IMR-90 (cell line): ENCODE results near the gene CCDC136. TPM values are rescaled to one million over a fixed set of nuclear protein-coding genes. Genes with fewer than 3 reads are reported as not detected.

Experiments used
- ATAC-seq: fragments of 200-7000 bp; cut with Tn5 transposase; 2 replicates; pipeline ENCODE4 v1.9.1; 2020; ENCODE audit warnings: low read depth, mild to moderate bottlenecking, moderate library complexity
- BruUV-seq: library from RNA; stranded (reverse); fragments of 400-500 nt; replicated peaks from 2 replicates; lab custom pipeline; 2021; lab: Mats Ljungman, UMichigan
- CTCF ChIA-PET: fragments of 300-600 bp; formaldehyde crosslinking; extraction: SDS; loops from one replicate; lab custom pipeline; 2021; ENCODE audit warnings: antibody characterized with exemption; lab: Yijun Ruan, JAX
- POLR2A ChIA-PET: fragments of 300-600 bp; sonication (Branson Sonifier 250); formaldehyde crosslinking; loops from one replicate; lab custom pipeline; 2022; ENCODE audit warnings: antibody characterized with exemption; ENCODE audit not compliant: unreplicated experiment; lab: Charles Lee
- DNase-seq: peaks from one replicate; pipeline ENCODE4 v3.0.0; 2013
- H2AFZ ChIP-seq: replicated peaks from 2 replicates; pipeline ENCODE3; 2013; ENCODE audit warnings: low read length, mild to moderate bottlenecking; ENCODE audit not compliant: poor library complexity
- H2AK5ac ChIP-seq: 2 replicates; pipeline ENCODE4 v1.6.1; 2013; ENCODE audit warnings: low read depth, low read length, inconsistent platforms
- H2AK9ac ChIP-seq: replicated peaks from 2 replicates; pipeline ENCODE3; 2013; ENCODE audit warnings: mild to moderate bottlenecking, low read depth, low read length, moderate library complexity; ENCODE audit not compliant: poor library complexity
- H2BK120ac ChIP-seq: 2 replicates; pipeline ENCODE4 v1.6.1; 2013; ENCODE audit warnings: low read depth, low read length, inconsistent platforms
- H2BK15ac ChIP-seq: 3 replicates; pipeline ENCODE4 v1.6.1; 2013; ENCODE audit warnings: low read depth, low read length, inconsistent platforms
- H2BK20ac ChIP-seq: 2 replicates; pipeline ENCODE4 v1.6.1; 2013; ENCODE audit warnings: low read depth, mild to moderate bottlenecking, inconsistent platforms, low read length, moderate library complexity
- H2BK5ac ChIP-seq: 2 replicates; pipeline ENCODE4 v1.6.1; 2013; ENCODE audit warnings: mild to moderate bottlenecking, low read depth, low read length, inconsistent platforms; ENCODE audit not compliant: poor library complexity, severe bottlenecking
- H3K14ac ChIP-seq: replicated peaks from 2 replicates; pipeline ENCODE4 v1.6.1; 2013; ENCODE audit warnings: low read depth, low read length, inconsistent platforms
- H3K18ac ChIP-seq: 2 replicates; pipeline ENCODE4 v1.6.1; 2013; ENCODE audit warnings: low read depth, low read length, control low read depth
- H3K23ac ChIP-seq: 2 replicates; pipeline ENCODE4 v1.6.1; 2013; ENCODE audit warnings: low read depth, low read length, inconsistent platforms
- H3K27ac ChIP-seq: 2 replicates; pipeline ENCODE4 v1.5.1; 2013; ENCODE audit warnings: mild to moderate bottlenecking, control low read depth, low read length; ENCODE audit not compliant: insufficient read depth
- H3K27me3 ChIP-seq: 2 replicates; pipeline ENCODE4 v1.6.1; 2013; ENCODE audit warnings: low read length; ENCODE audit not compliant: control insufficient read depth, insufficient read depth
- H3K36me3 ChIP-seq: 2 replicates; pipeline ENCODE4 v1.6.1; 2013; ENCODE audit warnings: low read length, mixed read lengths; ENCODE audit not compliant: control insufficient read depth, insufficient read depth
- H3K4ac ChIP-seq: 2 replicates; pipeline ENCODE4 v1.6.1; 2013; ENCODE audit warnings: low read depth, low read length, inconsistent platforms
- H3K4me1 ChIP-seq: 2 replicates; pipeline ENCODE4 v1.6.1; 2013; ENCODE audit warnings: low read length, mixed read lengths; ENCODE audit not compliant: control insufficient read depth, insufficient read depth
- H3K4me2 ChIP-seq: 2 replicates; pipeline ENCODE4 v1.6.1; 2013; ENCODE audit warnings: low read depth, mild to moderate bottlenecking, control low read depth, low read length, moderate library complexity
- H3K4me3 ChIP-seq: 2 replicates; pipeline ENCODE4 v1.5.1; 2013; ENCODE audit warnings: low read depth, mild to moderate bottlenecking, control low read depth, low read length, moderate library complexity; ENCODE audit not compliant: insufficient read depth
- H3K56ac ChIP-seq: 2 replicates; pipeline ENCODE4 v1.6.1; 2013; ENCODE audit warnings: low read length, inconsistent platforms; ENCODE audit not compliant: insufficient read depth; ENCODE audit errors: extremely low read depth
- H3K79me1 ChIP-seq, 2 experiments: 2 replicates each; pipeline ENCODE4 v1.6.1; 2013; ENCODE audit warnings: low read length in 2 of 2, inconsistent platforms in 1 of 2, low read depth in 1 of 2
- H3K9ac ChIP-seq: 2 replicates; pipeline ENCODE4 v1.6.1; 2013; ENCODE audit warnings: low read depth, low read length, control low read depth
- H3K9me1 ChIP-seq: 2 replicates; pipeline ENCODE4 v1.6.1; 2013; ENCODE audit warnings: low read length, inconsistent platforms; ENCODE audit not compliant: insufficient read depth
- H3K9me3 ChIP-seq: 2 replicates; pipeline ENCODE4 v1.6.1; 2013; ENCODE audit warnings: low read length; ENCODE audit not compliant: control insufficient read depth, insufficient read depth
- H4K20me1 ChIP-seq: 2 replicates; pipeline ENCODE4 v1.6.1; 2013; ENCODE audit warnings: low read length, inconsistent platforms; ENCODE audit not compliant: insufficient read depth
- H4K5ac ChIP-seq: 2 replicates; pipeline ENCODE4 v1.6.1; 2013; ENCODE audit warnings: mild to moderate bottlenecking, low read depth, low read length, control low read depth
- H4K8ac ChIP-seq, 2 experiments: 2 replicates each; pipeline ENCODE4 v1.6.1; 2013; ENCODE audit warnings: low read depth in 2 of 2, low read length in 2 of 2, control low read depth in 1 of 2, inconsistent platforms in 1 of 2
- H4K91ac ChIP-seq: 2 replicates; pipeline ENCODE4 v1.6.1; 2013; ENCODE audit warnings: low read depth, low read length, inconsistent platforms; ENCODE audit not compliant: insufficient read depth
- CEBPB ChIP-seq: IDR thresholded peaks from 2 replicates; pipeline ENCODE4 v1.6.1; 2012; ENCODE audit warnings: low read depth, low read length, improper control_type of control experiment
- CHD1 ChIP-seq: IDR thresholded peaks from 2 replicates; pipeline ENCODE4 v1.6.1; 2012; ENCODE audit warnings: low read depth, low read length, improper control_type of control experiment
- FOS ChIP-seq: fragments of 150-350 bp; IDR thresholded peaks from 2 replicates; pipeline ENCODE4 v1.6.1; 2016; ENCODE audit warnings: low read depth, low read length
- MAFK ChIP-seq: IDR thresholded peaks from 2 replicates; pipeline ENCODE4 v1.6.1; 2012; ENCODE audit warnings: low read depth, low read length, improper control_type of control experiment
- MXI1 ChIP-seq: IDR thresholded peaks from 2 replicates; pipeline ENCODE4 v1.6.1; 2012; ENCODE audit warnings: low read depth, mild to moderate bottlenecking, low read length, moderate library complexity, borderline replicate concordance
- NFE2L2 ChIP-seq: fragments of 150-350 bp; IDR thresholded peaks from 2 replicates; pipeline ENCODE4 v1.6.1; 2016; ENCODE audit warnings: low read depth, mild to moderate bottlenecking, low read length
- RAD21 ChIP-seq: IDR thresholded peaks from 2 replicates; pipeline ENCODE4 v1.6.1; 2012; ENCODE audit warnings: low read length, improper control_type of control experiment
- SMC3 ChIP-seq: fragments of 150-350 bp; IDR thresholded peaks from 2 replicates; pipeline ENCODE4 v1.6.1; 2016; ENCODE audit warnings: low read depth, mild to moderate bottlenecking, antibody characterized with exemption, low read length, moderate library complexity
- WGBS, 2 experiments: methylation state at CpG; one replicate each; pipeline versions ENCODE4 v1.1.5 to v1.1.7; 2013; ENCODE audit warnings: missing lambda C conversion rate in 2 of 2; ENCODE audit not compliant: insufficient read length in 1 of 2; ENCODE audit errors: extremely low coverage in 2 of 2; 5-methylcytosine and 5-hydroxymethylcytosine counted together
- dilution Hi-C: fragments of 300-500 bp; cut with HindIII; formaldehyde crosslinking; loops from one replicate; pipeline ENCODE4 v1.14.3; 2018; ENCODE audit warnings: low sequenced_read_pairs; ENCODE audit not compliant: unreplicated experiment
- in situ Hi-C: fragments of 300-500 bp; cut with MboI; formaldehyde crosslinking; loops from 3 replicates; pipeline ENCODE4 v1.14.3; 2019; ENCODE audit warnings: low sequenced_read_pairs, inconsistent platforms, mixed read lengths
- intact Hi-C: fragments of 100-400 bp; cut with micrococcal nuclease; formaldehyde crosslinking; loops from 2 replicates; pipeline ENCODE4 v1.10.0; 2022
- polyA plus RNA-seq, 3 experiments: library from polyadenylated mRNA; depleted of rRNA; stranded (reverse); fragments of >200 nt; gene quantifications; 2 replicates each; pipeline ENCODE4 v1.2.3, GENCODE V29; 2012; ENCODE audit warnings: low replicate concordance in 1 of 3
- total RNA-seq: library from RNA; depleted of rRNA; stranded (reverse); fragments of >200 nt; gene quantifications from 2 replicates; pipeline ENCODE4 v1.2.3, GENCODE V29; 2012
- TF ChIP-seq, protein P1 (sequence below): fragments of 150-350 bp; IDR thresholded peaks from 2 replicates; pipeline ENCODE4 v1.6.1; 2016; ENCODE audit warnings: low read depth, mild to moderate bottlenecking, low read length, moderate library complexity, borderline replicate concordance

The CCDC136 gene
- total and polyA plus RNA-seq, 2 of the 4 experiments (the other 2 are of a cell fraction), result 7.7 to 18.0 TPM

- BruUV-seq, result no TSS peak
- ATAC-seq (no peak), DNase-seq (no peak)
- Histone ChIP-seq H2AK5ac (no peak overlapping the region), H4K91ac (no peak overlapping the region), H3K23ac (no peak overlapping the region), H3K18ac (no peak overlapping the region), H2AK9ac (no peak overlapping the region), H2BK15ac (no peak overlapping the region), H3K36me3 (peaks cover 95% of the 10 kb centered on the region), H3K9me1 (no peaks in the 10 kb centered on the region), H3K4me3 (no peak overlapping the region), H3K9me3 (no peaks in the 10 kb centered on the region), H2BK120ac (no peak overlapping the region), H2BK20ac (no peak overlapping the region), H3K4me1 (no peaks in the 10 kb centered on the region), H3K27me3 (no peaks in the 10 kb centered on the region), H4K5ac (no peak overlapping the region), H3K27ac (no peak overlapping the region), H3K4me2 (no peak overlapping the region), H2AFZ (no peak overlapping the region), H4K20me1 (peaks cover 67% of the 10 kb centered on the region), H3K56ac (no peak overlapping the region), H3K9ac (no peak overlapping the region), H4K8ac (no peak overlapping the region), H3K4ac (no peak overlapping the region), H2BK5ac (no peak overlapping the region), H3K14ac (no peak overlapping the region), H3K79me1 (peaks cover 40 to 76% of the 10 kb centered on the region in 2 experiments)
- no peak for TF ChIP-seq RAD21
- TF ChIP-seq CEBPB, result no peak
- TF ChIP-seq NFE2L2, result no peak
- TF ChIP-seq CHD1, result no peak
- TF ChIP-seq MAFK, result no peak
- TF ChIP-seq, protein P1, sequence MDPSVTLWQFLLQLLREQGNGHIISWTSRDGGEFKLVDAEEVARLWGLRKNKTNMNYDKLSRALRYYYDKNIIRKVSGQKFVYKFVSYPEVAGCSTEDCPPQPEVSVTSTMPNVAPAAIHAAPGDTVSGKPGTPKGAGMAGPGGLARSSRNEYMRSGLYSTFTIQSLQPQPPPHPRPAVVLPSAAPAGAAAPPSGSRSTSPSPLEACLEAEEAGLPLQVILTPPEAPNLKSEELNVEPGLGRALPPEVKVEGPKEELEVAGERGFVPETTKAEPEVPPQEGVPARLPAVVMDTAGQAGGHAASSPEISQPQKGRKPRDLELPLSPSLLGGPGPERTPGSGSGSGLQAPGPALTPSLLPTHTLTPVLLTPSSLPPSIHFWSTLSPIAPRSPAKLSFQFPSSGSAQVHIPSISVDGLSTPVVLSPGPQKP, result no peak
- no peak for TF ChIP-seq FOS
- TF ChIP-seq MXI1, result no peak
- TF ChIP-seq SMC3, result no peak
- dilution Hi-C loops, result no loop called here
- WGBS, 2 experiments, result no CpG with 5 or more reads among the region's 14 CpGs
- in situ Hi-C loops, result no loop called here
- ChIA-PET CTCF (no interaction called here), POLR2A (no interaction called here)
- intact Hi-C loops, result no loop called here
Measured at GRCh38 chr7:128846781-128847444, 55.1 kb downstream of the CCDC136 start.
